SK-N-SH treated with all-trans-retinoic acid at 6 μM for 48 hours (cell line): ENCODE data around the gene BRSK1.

ENCODE experiments used
- ATAC-seq: fragments of 200-7000 bp; cut with Tn5 transposase; 3 replicates; pipeline ENCODE4 v1.9.1; 2020; ENCODE audit warnings: mild to moderate bottlenecking, moderate library complexity
- ARNTL ChIP-seq: fragments of 450-650 bp; formaldehyde crosslinking; IDR thresholded peaks from 2 replicates; pipeline ENCODE4 v1.5.0; 2020; ENCODE audit warnings: low read depth, mild to moderate bottlenecking, moderate library complexity, borderline replicate concordance
- CREB5 ChIP-seq: fragments of 250-450 bp; sonication (Bioruptor Pico); IDR thresholded peaks from 2 replicates; pipeline ENCODE4 v1.5.1; 2020; ENCODE audit warnings: low read depth, mild to moderate bottlenecking, moderate library complexity
- CSDC2 ChIP-seq: fragments of 250-450 bp; sonication (Bioruptor Pico); IDR thresholded peaks from 2 replicates; pipeline ENCODE4 v1.5.0; 2020; ENCODE audit warnings: mild to moderate bottlenecking, moderate library complexity
- CSRNP3 ChIP-seq: fragments of 250-450 bp; sonication (Bioruptor Pico); IDR thresholded peaks from 2 replicates; pipeline ENCODE4 v1.5.1; 2021; ENCODE audit warnings: mild to moderate bottlenecking, moderate library complexity
- ESRRG ChIP-seq: fragments of 250-450 bp; sonication (Bioruptor Pico); IDR thresholded peaks from 2 replicates; pipeline ENCODE4 v1.6.1; 2021; ENCODE audit warnings: mild to moderate bottlenecking
- GLIS3 ChIP-seq: fragments of 250-450 bp; sonication (Bioruptor Pico); IDR thresholded peaks from 2 replicates; pipeline ENCODE4 v1.5.0; 2020; ENCODE audit warnings: mild to moderate bottlenecking, moderate library complexity
- ISL1 ChIP-seq: fragments of 250-450 bp; sonication (Bioruptor Pico); IDR thresholded peaks from 2 replicates; pipeline ENCODE4 v2.1.2; 2022; ENCODE audit warnings: mild to moderate bottlenecking, moderate library complexity
- OSR1 ChIP-seq: fragments of 250-450 bp; sonication (Bioruptor Pico); IDR thresholded peaks from 2 replicates; pipeline ENCODE4 v1.8.0; 2022; ENCODE audit warnings: moderate library complexity, mild to moderate bottlenecking, inconsistent platforms
- PATZ1 ChIP-seq: fragments of 250-450 bp; sonication (Bioruptor Pico); IDR thresholded peaks from 2 replicates; pipeline ENCODE4 v1.8.0; 2020; ENCODE audit warnings: mild to moderate bottlenecking, moderate library complexity, borderline replicate concordance
- POU6F1 ChIP-seq: fragments of 250-450 bp; sonication (Bioruptor Pico); IDR thresholded peaks from 2 replicates; pipeline ENCODE4 v1.8.0; 2021; ENCODE audit warnings: low read depth, mild to moderate bottlenecking, moderate library complexity, borderline replicate concordance
- PPARA ChIP-seq: fragments of 250-450 bp; sonication (Bioruptor Pico); IDR thresholded peaks from 2 replicates; pipeline ENCODE4 v1.5.0; 2020; ENCODE audit warnings: mild to moderate bottlenecking, borderline replicate concordance
- RARB ChIP-seq: fragments of 250-450 bp; sonication (Bioruptor Pico); IDR thresholded peaks from 2 replicates; pipeline ENCODE4 v1.8.0; 2021; ENCODE audit warnings: mild to moderate bottlenecking, moderate library complexity
- TCF4 ChIP-seq: fragments of 250-450 bp; sonication (Bioruptor Pico); IDR thresholded peaks from 2 replicates; pipeline ENCODE4 v1.8.0; 2021; ENCODE audit warnings: mild to moderate bottlenecking, moderate library complexity, borderline replicate concordance
- TOX ChIP-seq: fragments of 250-450 bp; sonication (Bioruptor Pico); IDR thresholded peaks from 2 replicates; pipeline ENCODE4 v1.8.0; 2021; ENCODE audit warnings: mild to moderate bottlenecking, moderate library complexity, borderline replicate concordance
- TSHZ2 ChIP-seq: fragments of 250-450 bp; sonication (Bioruptor Pico); IDR thresholded peaks from 2 replicates; pipeline ENCODE4 v1.5.0; 2020; ENCODE audit warnings: mild to moderate bottlenecking, moderate library complexity
- ZC3H10 ChIP-seq: fragments of 250-450 bp; sonication (Bioruptor Pico); IDR thresholded peaks from 2 replicates; pipeline ENCODE4 v1.5.1; 2021; ENCODE audit warnings: mild to moderate bottlenecking, moderate library complexity
- ZFP3 ChIP-seq: fragments of 250-450 bp; sonication (Bioruptor Pico); IDR thresholded peaks from 2 replicates; pipeline ENCODE4 v1.5.0; 2020; ENCODE audit warnings: mild to moderate bottlenecking, moderate library complexity
- ZFP30 ChIP-seq: fragments of 450-650 bp; formaldehyde crosslinking; IDR thresholded peaks from 2 replicates; pipeline ENCODE4 v1.5.0; 2022; ENCODE audit warnings: mild to moderate bottlenecking, moderate library complexity
- ZNF70 ChIP-seq: fragments of 450-650 bp; formaldehyde crosslinking; IDR thresholded peaks from 2 replicates; pipeline ENCODE4 v1.5.0; 2020; ENCODE audit warnings: mild to moderate bottlenecking, moderate library complexity
- ZNF8 ChIP-seq: fragments of 450-650 bp; formaldehyde crosslinking; IDR thresholded peaks from 2 replicates; pipeline ENCODE4 v1.5.0; 2020; ENCODE audit warnings: mild to moderate bottlenecking, moderate library complexity

The BRSK1 gene

GRCh38 chr19:55248704-55249103, 35.1 kb upstream of the BRSK1 start:
- no peak for ATAC-seq
- TF ChIP-seq POU6F1 (CRISPR knock-in tag) (no peak), TSHZ2 (no peak), ISL1 (CRISPR knock-in tag) (no peak), ZNF70 (CRISPR knock-in tag) (no peak), CSRNP3 (CRISPR knock-in tag) (no peak), OSR1 (CRISPR knock-in tag) (no peak), CREB5 (CRISPR knock-in tag) (no peak), ESRRG (CRISPR knock-in tag) (no peak), PATZ1 (CRISPR knock-in tag) (no peak), ZC3H10 (no peak), PPARA (CRISPR knock-in tag) (no peak), RARB (CRISPR knock-in tag) (no peak)
- TF ChIP-seq, all 23 proteins: peak for 0

- ATAC-seq: no peak
- no peak for TF ChIP-seq PPARA (CRISPR knock-in tag)
- no peak for TF ChIP-seq ZNF70 (CRISPR knock-in tag)
- TF ChIP-seq TSHZ2: no peak
- no peak for TF ChIP-seq ISL1 (CRISPR knock-in tag)
- TF ChIP-seq POU6F1 (CRISPR knock-in tag): no peak
- no peak for TF ChIP-seq CREB5 (CRISPR knock-in tag)
- TF ChIP-seq TCF4 (CRISPR knock-in tag): no peak
- TF ChIP-seq ESRRG (CRISPR knock-in tag): no peak
- TF ChIP-seq ZC3H10: no peak
- no peak for TF ChIP-seq ZNF8 (CRISPR knock-in tag)
- TF ChIP-seq TOX (CRISPR knock-in tag): no peak
- TF ChIP-seq GLIS3 (CRISPR knock-in tag): no peak
- TF ChIP-seq ARNTL (CRISPR knock-in tag): no peak
- TF ChIP-seq PATZ1 (CRISPR knock-in tag): no peak
- TF ChIP-seq RARB (CRISPR knock-in tag): no peak
- TF ChIP-seq ZFP30 (CRISPR knock-in tag): no peak
- no peak for TF ChIP-seq CSDC2
- TF ChIP-seq ZFP3: no peak
Observed at GRCh38 chr19:55249841-55250240, 34.0 kb upstream of the BRSK1 start.
